Lung (tissue), 12 donors: ENCODE data around the gene CACNA1C. TPM values are rescaled to one million over a fixed set of nuclear protein-coding genes. Genes with fewer than 3 reads are reported as not detected.

Experiments used
- ATAC-seq: fragments of 200-7000 bp; cut with Tn5 transposase; one replicate; pipeline ENCODE4 v1.9.1; 2020; ENCODE audit warnings: moderate number of reproducible peaks; ENCODE audit not compliant: insufficient read depth, low FRiP score
- DNase-seq, 3 donors: peaks; one replicate each; pipeline ENCODE4 v3.0.0-alpha.2; 2013 to 2017
- H3K27ac ChIP-seq, 2 donors: one replicate each; pipeline ENCODE4 v1.5.1; 2013; ENCODE audit warnings: mild to moderate bottlenecking in 2 of 2, moderate library complexity in 2 of 2, control low read depth in 1 of 2, inconsistent platforms in 1 of 2, low read depth in 1 of 2, low read length in 1 of 2
- H3K27me3 ChIP-seq, 3 donors: one replicate each; pipeline ENCODE4 v1.5.1; 2013; ENCODE audit warnings: low read length in 2 of 3; ENCODE audit not compliant: control insufficient read depth in 3 of 3, insufficient read depth in 3 of 3
- H3K36me3 ChIP-seq, 4 donors: one replicate each; pipeline ENCODE4 v1.5.1; 2013; ENCODE audit warnings: low read length in 4 of 4, mild to moderate bottlenecking in 1 of 4, moderate library complexity in 1 of 4; ENCODE audit not compliant: control insufficient read depth in 4 of 4, insufficient read depth in 4 of 4
- H3K4me1 ChIP-seq, 5 donors: one replicate each; pipeline ENCODE4 v1.5.1; 2013; ENCODE audit warnings: low read length in 5 of 5, mild to moderate bottlenecking in 2 of 5, moderate library complexity in 1 of 5; ENCODE audit not compliant: control insufficient read depth in 5 of 5, insufficient read depth in 5 of 5
- H3K4me3 ChIP-seq: one replicate; pipeline ENCODE4 v1.5.1; 2013; ENCODE audit warnings: mild to moderate bottlenecking, control low read depth, moderate library complexity
- H3K9ac ChIP-seq, 2 donors: one replicate each; pipeline ENCODE4 v1.5.1; 2013; ENCODE audit warnings: low read length in 2 of 2, control low read depth in 1 of 2; ENCODE audit not compliant: insufficient read depth in 1 of 2
- H3K9me3 ChIP-seq, 4 donors: one replicate each; pipeline ENCODE4 v1.5.1; 2013; ENCODE audit warnings: low read length in 3 of 4, mild to moderate bottlenecking in 1 of 4, moderate library complexity in 1 of 4; ENCODE audit not compliant: control insufficient read depth in 4 of 4, insufficient read depth in 3 of 4
- WGBS, 2 donors: extraction: QIAGEN DNeasy Blood & Tissue Kit; methylation state at CpG; one replicate each; pipeline ENCODE4 v1.1.7; 2013; 5-methylcytosine and 5-hydroxymethylcytosine counted together
- polyA plus RNA-seq, 2 donors: library from polyadenylated mRNA; stranded (reverse); fragments of 200-250 nt; gene quantifications; one replicate each; pipeline ENCODE4 v1.2.1, GENCODE V29; 2013
- total RNA-seq, 2 donors: library from RNA; depleted of rRNA in 1 of 2; stranded (reverse); fragments of >200 nt in 1 of 2; gene quantifications; one replicate each; pipeline ENCODE4 v1.2.1, GENCODE V29; 2014 to 2021
- TF ChIP-seq, protein P1 (sequence below): IDR thresholded peaks from 2 replicates; pipeline ENCODE4 v1.5.1; 2012; ENCODE audit warnings: mild to moderate bottlenecking; ENCODE audit errors: control extremely low read depth, extremely low read depth
- donor health status: control.
- donor health status: control.
- donor health status: Bipolar disorder and iron deficiency.
- donor health status: healthy.
- donor health status: DM: yes; HTN: yes; CAD: no.

The CACNA1C gene
- total and polyA plus RNA-seq, 4 donors, result 3.2 to 17.5 (median 7.5) TPM

DNA sequence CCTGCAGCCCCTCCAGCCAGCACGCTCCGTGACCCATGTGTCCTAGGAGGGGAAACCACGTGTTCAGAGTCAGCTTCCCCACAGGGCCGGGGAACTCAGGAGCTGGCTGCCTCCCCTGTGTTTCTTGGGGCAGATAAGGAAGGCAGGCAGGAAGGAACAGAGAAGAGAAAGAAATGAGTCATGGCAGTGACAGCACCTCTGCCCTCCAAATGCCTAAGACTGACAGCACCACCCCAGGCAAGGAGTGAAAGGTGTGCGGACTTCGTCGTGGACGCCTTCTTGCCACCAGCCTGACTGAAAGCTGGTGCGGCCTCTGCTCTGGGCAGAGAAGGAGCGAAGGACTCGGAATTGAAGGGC lies 575.0 kb downstream of the CACNA1C start:
- H3K27ac ChIP-seq, result no peak overlapping the region
- WGBS, 2 donors, result 36 to 45% methylated on average over 11 of the region's 11 CpGs

DNA sequence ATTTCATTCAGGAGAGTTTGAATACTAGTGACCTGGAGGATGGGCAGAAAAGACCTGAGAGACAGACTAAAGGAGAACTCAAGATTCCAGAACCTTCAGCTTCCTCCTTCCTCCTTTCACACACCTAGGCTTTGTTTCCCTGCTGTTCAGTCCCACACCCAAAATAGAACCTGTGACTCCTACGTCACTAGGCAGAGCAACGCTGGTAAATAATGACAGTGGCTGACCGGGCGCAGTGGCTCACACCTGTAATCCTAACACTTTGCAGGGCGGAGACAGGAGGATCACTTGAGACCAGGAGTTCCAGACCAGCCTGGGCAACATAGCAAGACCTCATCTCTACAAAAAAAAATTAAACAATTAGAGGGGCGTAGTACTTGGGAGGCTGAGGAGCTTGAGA lies 575.6 kb downstream of the CACNA1C start:
- no peak overlapping the region for H3K9ac ChIP-seq
- peaks cover 0 to 2% (median 0%) of the 10 kb centered on the region in 4 donors for H3K9me3 ChIP-seq
- no peak overlapping the region for H3K27ac ChIP-seq
- peaks cover 0 to 12% (median 0%) of the 10 kb centered on the region in 5 donors for H3K4me1 ChIP-seq
- H3K4me3 ChIP-seq, result no peak overlapping the region
- TF ChIP-seq, protein P1, sequence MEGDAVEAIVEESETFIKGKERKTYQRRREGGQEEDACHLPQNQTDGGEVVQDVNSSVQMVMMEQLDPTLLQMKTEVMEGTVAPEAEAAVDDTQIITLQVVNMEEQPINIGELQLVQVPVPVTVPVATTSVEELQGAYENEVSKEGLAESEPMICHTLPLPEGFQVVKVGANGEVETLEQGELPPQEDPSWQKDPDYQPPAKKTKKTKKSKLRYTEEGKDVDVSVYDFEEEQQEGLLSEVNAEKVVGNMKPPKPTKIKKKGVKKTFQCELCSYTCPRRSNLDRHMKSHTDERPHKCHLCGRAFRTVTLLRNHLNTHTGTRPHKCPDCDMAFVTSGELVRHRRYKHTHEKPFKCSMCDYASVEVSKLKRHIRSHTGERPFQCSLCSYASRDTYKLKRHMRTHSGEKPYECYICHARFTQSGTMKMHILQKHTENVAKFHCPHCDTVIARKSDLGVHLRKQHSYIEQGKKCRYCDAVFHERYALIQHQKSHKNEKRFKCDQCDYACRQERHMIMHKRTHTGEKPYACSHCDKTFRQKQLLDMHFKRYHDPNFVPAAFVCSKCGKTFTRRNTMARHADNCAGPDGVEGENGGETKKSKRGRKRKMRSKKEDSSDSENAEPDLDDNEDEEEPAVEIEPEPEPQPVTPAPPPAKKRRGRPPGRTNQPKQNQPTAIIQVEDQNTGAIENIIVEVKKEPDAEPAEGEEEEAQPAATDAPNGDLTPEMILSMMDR, result no peak
- peaks cover 0 to 8% (median 0%) of the 10 kb centered on the region in 3 donors for H3K27me3 ChIP-seq
- ATAC-seq (no peak), DNase-seq (no peak)
- H3K36me3 ChIP-seq, result no peaks in the 10 kb centered on the region
- WGBS, 2 donors, result 84 to 86% methylated on average over 6 of the region's 6 CpGs

More for the DNA sequence above, 575.0 kb downstream of the CACNA1C start:
- Histone ChIP-seq H3K36me3 (no peaks in the 10 kb centered on the region), H3K4me3 (no peak overlapping the region), H3K4me1 (peaks cover 0 to 12% (median 0%) of the 10 kb centered on the region in 5 donors), H3K9ac (no peak overlapping the region), H3K27me3 (peaks cover 0 to 8% (median 0%) of the 10 kb centered on the region in 3 donors), H3K9me3 (peaks cover 0 to 2% (median 0%) of the 10 kb centered on the region in 4 donors)
- TF ChIP-seq, protein P1, result no peak
- DNase-seq, result no peak
- ATAC-seq, result no peak

DNA sequence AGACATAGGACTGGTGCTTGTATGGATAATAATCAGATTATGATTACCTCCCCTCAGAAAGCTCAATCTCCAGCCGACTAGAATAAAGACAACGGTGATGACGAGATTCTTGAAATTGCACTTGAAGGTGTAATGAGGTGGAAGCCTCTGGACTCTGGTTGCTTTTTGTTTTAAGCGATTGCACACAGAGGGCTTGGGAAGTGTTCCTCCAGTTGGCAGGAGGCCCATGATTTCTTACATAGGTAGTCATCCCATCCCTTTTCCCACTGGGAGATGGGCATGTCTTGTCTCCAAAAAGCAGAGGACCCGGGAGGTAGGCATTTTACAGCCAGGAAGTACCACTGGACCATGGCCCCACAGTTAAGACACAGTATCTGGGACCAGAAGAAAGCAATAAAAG lies 576.3 kb downstream of the CACNA1C start:
- Histone ChIP-seq H3K36me3 (no peaks in the 10 kb centered on the region), H3K27me3 (peaks cover 0 to 8% (median 0%) of the 10 kb centered on the region in 3 donors), H3K4me1 (peaks cover 0 to 12% (median 0%) of the 10 kb centered on the region in 5 donors), H3K9ac (no peak overlapping the region), H3K9me3 (peaks cover 0 to 2% (median 0%) of the 10 kb centered on the region in 4 donors), H3K4me3 (no peak overlapping the region), H3K27ac (no peak overlapping the region)
- DNase-seq (no peak), ATAC-seq (no peak)
- 90 to 91% methylated on average over 5 of the region's 5 CpGs for WGBS, 2 donors
- TF ChIP-seq, protein P1, result no peak
